Spleen (tissue), 11 donors: ENCODE data around the gene CABLES1. TPM values are rescaled to one million over a fixed set of nuclear protein-coding genes. Genes with fewer than 3 reads are reported as not detected.
"Not testable (repeated sequence)": the region's sequence is repeated elsewhere in the genome, so short reads cannot be mapped to it uniquely, and the experiment has no call there.

ENCODE experiments used
- DNase-seq: peaks from one replicate; pipeline ENCODE4 v3.0.0-alpha.2; 2020
- H3K27ac ChIP-seq, 8 donors: fragments of 200-600 bp; sonication (generic) in 7 of 8; 1 replicate in 4 of 8; 2 replicates in 4 of 8; pipeline versions ENCODE4 v1.5.0 to v1.8.0; 2016 to 2021; ENCODE audit warnings: inconsistent platforms in 4 of 8, mild to moderate bottlenecking in 4 of 8, moderate library complexity in 1 of 8
- H3K27me3 ChIP-seq, 7 donors: fragments of 200-600 bp; sonication (generic) in 6 of 7; replicated peaks in 1 of 7; 1 replicate in 4 of 7; 2 replicates in 3 of 7; pipeline versions ENCODE4 v1.5.0 to v1.8.0; 2016 to 2021; ENCODE audit warnings: inconsistent platforms in 3 of 7, mild to moderate bottlenecking in 1 of 7
- H3K36me3 ChIP-seq, 6 donors: fragments of 200-600 bp; sonication (generic) in 5 of 6; 1 replicate in 4 of 6; 2 replicates in 2 of 6; pipeline versions ENCODE4 v1.5.0 to v1.8.0; 2016 to 2021; ENCODE audit warnings: inconsistent platforms in 2 of 6
- H3K4me1 ChIP-seq, 6 donors: fragments of 200-600 bp; sonication (generic) in 5 of 6; 1 replicate in 3 of 6; 2 replicates in 3 of 6; pipeline versions ENCODE4 v1.5.0 to v1.8.0; 2016 to 2021; ENCODE audit warnings: inconsistent platforms in 3 of 6
- H3K4me3 ChIP-seq, 8 donors: fragments of 200-600 bp; sonication (generic) in 7 of 8; 1 replicate in 4 of 8; 2 replicates in 4 of 8; pipeline versions ENCODE4 v1.5.0 to v1.8.0; 2016 to 2021; ENCODE audit warnings: inconsistent platforms in 4 of 8, mild to moderate bottlenecking in 4 of 8, moderate library complexity in 2 of 8
- H3K9me3 ChIP-seq, 8 donors: fragments of 200-600 bp; sonication (generic) in 7 of 8; 1 replicate in 4 of 8; 2 replicates in 4 of 8; pipeline versions ENCODE4 v1.5.0 to v1.8.0; 2016 to 2021; ENCODE audit warnings: inconsistent platforms in 4 of 8
- CTCF ChIP-seq, 11 experiments: fragments of 200-600 bp in 7 of 11; fragments of 450-650 bp in 4 of 11; sonication (generic) in 4 of 11; IDR thresholded peaks in 8 of 11; conservative IDR thresholded peaks in 3 of 11; 1 replicate in 7 of 11; 2 replicates in 4 of 11; pipeline versions ENCODE4 v1.4.0 to v1.8.0; 2016 to 2021; ENCODE audit warnings: antibody characterized with exemption in 11 of 11, inconsistent platforms in 4 of 11, mild to moderate bottlenecking in 1 of 11
- POLR2A ChIP-seq, 3 donors: fragments of 450-650 bp; IDR thresholded peaks; one replicate each; pipeline ENCODE4 v1.5.1; 2017; ENCODE audit warnings: antibody characterized with exemption in 3 of 3, mild to moderate bottlenecking in 1 of 3
- POLR2AphosphoS5 ChIP-seq, 3 donors: sonication (generic); formaldehyde crosslinking; IDR thresholded peaks; one replicate each; pipeline ENCODE4 v1.5.1; 2017; ENCODE audit warnings: antibody characterized with exemption in 3 of 3
- WGBS, 5 donors: extraction: QIAGEN DNeasy Blood & Tissue Kit in 3 of 5; methylation state at CpG; one replicate each; pipeline versions ENCODE4 v1.1.5 to v1.1.7; 2013 to 2018; 5-methylcytosine and 5-hydroxymethylcytosine counted together
- intact Hi-C: fragments of 100-400 bp; cut with DNase I; formaldehyde crosslinking; loops from one replicate; pipeline ENCODE4 v1.15.0; 2023; ENCODE audit warnings: low total_unique reads
- polyA plus RNA-seq, 3 donors: library from polyadenylated mRNA; stranded (reverse); fragments of 200-250 nt; gene quantifications; one replicate each; pipeline ENCODE4 v1.2.1, GENCODE V29; 2013
- total RNA-seq, 7 donors: library from RNA; depleted of rRNA in 3 of 7; stranded (reverse); fragments of >200 nt in 3 of 7; fragmentation: NEBNext Ultra II Directional in 4 of 7; extraction: Animal tissue kit (Norgen Biotek cat#: 25700) in 4 of 7; gene quantifications; one replicate each; pipeline versions ENCODE4 v1.1.0 to v1.2.1, GENCODE V29; 2016 to 2021
- donor health status: healthy with polysubstance abuse.
- donor health status: DM: no; HTN: no; CAD: no; lungs with moderate emphysema.
- donor health status: DM: no; HTN: no; CAD: no.
- donor health status: Bipolar disorder and iron deficiency.
- donor health status: healthy.
- donor health status: DM: no; HTN: no; CAD: no.
- donor health status: DM: yes; HTN: yes; CAD: no.

Gene CABLES1
- total and polyA plus RNA-seq, 10 donors = 1.7 to 18.7 (median 6.0) TPM

GRCh38 chr18:23240609-23240930 is 105.3 kb downstream of the CABLES1 start:
- 84 to 93% (median 89%) methylated on average over 4 of the region's 4 CpGs for WGBS, 5 donors
- intact Hi-C loops = no loop called here
- H3K27me3 ChIP-seq = no peaks in the 10 kb centered on the region
- no peaks in the 10 kb centered on the region for H3K9me3 ChIP-seq
- peaks cover 14 to 44% (median 20%) of the 10 kb centered on the region in 6 donors for H3K4me1 ChIP-seq
- peaks cover 0 to 2% (median 0%) of the 10 kb centered on the region in 6 donors for H3K36me3 ChIP-seq
- no peak for TF ChIP-seq POLR2AphosphoS5 (IDR thresholded peaks at IDR 0.05)
- TF ChIP-seq CTCF (IDR thresholded peaks at IDR 0.05 in 8 of 11, conservative IDR thresholded peaks at IDR 0.05 in 3 of 11) = no peak
- no peak for TF ChIP-seq POLR2A (IDR thresholded peaks at IDR 0.05)
- H3K4me3 ChIP-seq = no peak overlapping the region
- no peak overlapping the region for H3K27ac ChIP-seq
- no peak for DNase-seq

GRCh38 chr18:23241833-23242496 is 106.7 kb downstream of the CABLES1 start:
- 76 to 80% (median 77%) methylated on average over 11 of the region's 11 CpGs for WGBS, 5 donors
- TF ChIP-seq POLR2AphosphoS5 (IDR thresholded peaks at IDR 0.05) = peak in 1 of 3 donors; percentile 24
- H3K27ac ChIP-seq, H3K9me3 ChIP-seq, intact Hi-C loops, DNase-seq, H3K4me3 ChIP-seq, H3K36me3 ChIP-seq, H3K27me3 ChIP-seq: not testable (repeated sequence)
- peaks cover 14 to 44% (median 20%) of the 10 kb centered on the region in 6 donors for H3K4me1 ChIP-seq

GRCh38 chr18:23243178-23243577 is 107.9 kb downstream of the CABLES1 start:
- TF ChIP-seq POLR2AphosphoS5 (IDR thresholded peaks at IDR 0.05) (no peak), CTCF (IDR thresholded peaks at IDR 0.05 in 8 of 11, conservative IDR thresholded peaks at IDR 0.05 in 3 of 11) (no peak), POLR2A (IDR thresholded peaks at IDR 0.05) (no peak)
- Histone ChIP-seq H3K4me1 (peaks cover 4 to 32% (median 9%) of the 10 kb centered on the region in 6 donors), H3K36me3 (peaks cover 0 to 16% (median 0%) of the 10 kb centered on the region in 6 donors), H3K27ac (no peak overlapping the region), H3K9me3 (no peaks in the 10 kb centered on the region), H3K27me3 (no peaks in the 10 kb centered on the region), H3K4me3 (no peak overlapping the region)
- 46 to 70% (median 59%) methylated on average over 3 of the region's 3 CpGs for WGBS, 5 donors
- intact Hi-C loops = no loop called here
- DNase-seq = no peak

- Histone ChIP-seq H3K4me3 (no peak overlapping the region), H3K36me3 (peaks cover 0 to 16% (median 0%) of the 10 kb centered on the region in 6 donors), H3K9me3 (no peaks in the 10 kb centered on the region), H3K4me1 (peaks cover 0 to 25% (median 3%) of the 10 kb centered on the region in 6 donors), H3K27ac (no peak overlapping the region), H3K27me3 (no peaks in the 10 kb centered on the region)
- 75 to 93% (median 81%) methylated on average over 12 of the region's 12 CpGs for WGBS, 5 donors
- DNase-seq = no peak
- TF ChIP-seq POLR2AphosphoS5 (IDR thresholded peaks at IDR 0.05) (no peak), POLR2A (IDR thresholded peaks at IDR 0.05) (no peak), CTCF (IDR thresholded peaks at IDR 0.05 in 8 of 11, conservative IDR thresholded peaks at IDR 0.05 in 3 of 11) (no peak)
- intact Hi-C loops = no loop called here
Observed at GRCh38 chr18:23243816-23244215, 108.5 kb downstream of the CABLES1 start.
